GM12878 (cell line): ENCODE measurements around the gene CCDC150. TPM values are rescaled to one million over a fixed set of nuclear protein-coding genes. Genes with fewer than 3 reads are reported as not detected.

Experiments used
- ATAC-seq: fragments of 200-7000 bp; cut with Tn5 transposase; 3 replicates; pipeline ENCODE4 v1.9.1; 2020; ENCODE audit warnings: mild to moderate bottlenecking, moderate library complexity
- BruUV-seq: library from RNA; stranded (reverse); fragments of 400-500 nt; replicated peaks from 2 replicates; lab custom pipeline; 2021; lab: Mats Ljungman, UMichigan
- CTCF ChIA-PET: fragments of 300-600 bp; sonication (Branson Sonifier 250); formaldehyde crosslinking; extraction: SDS; loops from one replicate; lab custom pipeline; 2021; ENCODE audit warnings: inconsistent platforms; lab: Yijun Ruan, JAX
- POLR2A ChIA-PET: fragments of 350-600 bp; formaldehyde crosslinking; extraction: SDS; loops from one replicate; lab custom pipeline; 2021; ENCODE audit warnings: inconsistent platforms; lab: Charles Lee
- RAD21 ChIA-PET: fragments of 300-600 bp; sonication (Branson Sonifier 250); formaldehyde crosslinking; loops from one replicate; lab custom pipeline; 2023; ENCODE audit warnings: antibody characterized with exemption; ENCODE audit not compliant: unreplicated experiment; lab: Charles Lee
- SMC1A ChIA-PET: fragments of 300-600 bp; sonication (Branson Sonifier 250); formaldehyde crosslinking; loops from one replicate; lab custom pipeline; 2023; ENCODE audit not compliant: unreplicated experiment, uncharacterized antibody; lab: Charles Lee
- DNase-seq: peaks from one replicate; pipeline ENCODE4 v3.0.0-alpha.2; 2011; ENCODE audit warnings: low read depth, low spot score
- FAIRE-seq: peaks from 3 replicates; lab custom pipeline; 2011; peaks lifted over from hg19 to GRCh38; lab: Jason Lieb, UNC
- H2AFZ ChIP-seq: 2 replicates; pipeline ENCODE4 v1.6.0; 2011; ENCODE audit warnings: low read depth, low read length, control low read depth; ENCODE audit not compliant: control insufficient read depth
- H3K27ac ChIP-seq: 2 replicates; pipeline ENCODE4 v1.5.1; 2011; ENCODE audit warnings: control low read depth; ENCODE audit not compliant: control insufficient read depth, insufficient read depth
- H3K27me3 ChIP-seq, 2 experiments: replicated peaks in 1 of 2; 2 replicates each; pipeline versions ENCODE4 v1.6.0 to v1.6.1; 2011; ENCODE audit warnings: low read length in 1 of 2; ENCODE audit not compliant: control insufficient read depth in 2 of 2, insufficient read depth in 2 of 2
- H3K36me3 ChIP-seq, 2 experiments: 2 replicates each; pipeline ENCODE4 v1.5.1; 2011; ENCODE audit warnings: low read length in 1 of 2; ENCODE audit not compliant: control insufficient read depth in 2 of 2, insufficient read depth in 2 of 2
- H3K4me1 ChIP-seq: 2 replicates; pipeline ENCODE4 v1.6.1; 2011; ENCODE audit warnings: mild to moderate bottlenecking, low read length, moderate library complexity, mixed read lengths; ENCODE audit not compliant: control insufficient read depth, insufficient read depth
- H3K4me2 ChIP-seq: 2 replicates; pipeline ENCODE4 v1.6.0; 2011; ENCODE audit warnings: control low read depth; ENCODE audit not compliant: control insufficient read depth, insufficient read depth
- H3K4me3 ChIP-seq: fragments of 200-600 bp; sonication (generic); 2 replicates; pipeline ENCODE4 v1.5.1; 2016
- H3K79me2 ChIP-seq: 2 replicates; pipeline ENCODE4 v1.6.0; 2011; ENCODE audit warnings: low read length; ENCODE audit not compliant: control insufficient read depth, insufficient read depth
- H3K9ac ChIP-seq: 2 replicates; pipeline ENCODE4 v1.8.0; 2011; ENCODE audit warnings: low read length, control low read depth, mixed read lengths; ENCODE audit not compliant: control insufficient read depth, insufficient read depth
- H3K9me3 ChIP-seq: replicated peaks from 3 replicates; pipeline ENCODE4 v1.5.1; 2011; ENCODE audit warnings: mild to moderate bottlenecking, low read length; ENCODE audit not compliant: control insufficient read depth, insufficient read depth
- H4K20me1 ChIP-seq: 2 replicates; pipeline ENCODE4 v1.6.0; 2011; ENCODE audit not compliant: control insufficient read depth, insufficient read depth
- CHD1 ChIP-seq: IDR thresholded peaks from 2 replicates; pipeline ENCODE4 v1.6.1; 2012; ENCODE audit warnings: low read depth, low read length, improper control_type of control experiment
- CREB1 ChIP-seq: IDR thresholded peaks from 2 replicates; pipeline ENCODE4 v1.6.1; 2012; ENCODE audit warnings: low read depth, mild to moderate bottlenecking, inconsistent platforms
- EED ChIP-seq: sonication (generic); IDR thresholded peaks from 2 replicates; pipeline ENCODE4 v1.6.1; 2016; ENCODE audit warnings: antibody characterized with exemption, low read depth
- LARP7 ChIP-seq: fragments of 450-650 bp; IDR thresholded peaks from 2 replicates; pipeline ENCODE4 v1.6.1; 2017; ENCODE audit warnings: mild to moderate bottlenecking
- POLR2A ChIP-seq: IDR thresholded peaks from 2 replicates; pipeline ENCODE4 v1.6.1; 2011; ENCODE audit warnings: low read depth, mild to moderate bottlenecking, low read length
- POLR2AphosphoS2 ChIP-seq: IDR thresholded peaks from 2 replicates; pipeline ENCODE4 v1.6.1; 2011; ENCODE audit warnings: low read depth, mild to moderate bottlenecking, low read length, improper control_type of control experiment, moderate library complexity
- SREBF1 ChIP-seq: IDR thresholded peaks from 2 replicates; pipeline ENCODE4 v1.6.1; 2012; ENCODE audit warnings: mild to moderate bottlenecking, low read length
- TBL1XR1 ChIP-seq: IDR thresholded peaks from 2 replicates; pipeline ENCODE4 v1.6.1; 2012; ENCODE audit warnings: low read depth, low read length, improper control_type of control experiment
- WRNIP1 ChIP-seq: IDR thresholded peaks from 2 replicates; pipeline ENCODE4 v1.6.1; 2011; ENCODE audit warnings: low read depth, low read length, improper control_type of control experiment, borderline replicate concordance
- ZNF384 ChIP-seq: IDR thresholded peaks from 2 replicates; pipeline ENCODE4 v1.6.1; 2012; ENCODE audit warnings: low read depth, mild to moderate bottlenecking, low read length, improper control_type of control experiment, borderline replicate concordance
- ZZZ3 ChIP-seq: IDR thresholded peaks from 2 replicates; pipeline ENCODE4 v1.6.1; 2011; ENCODE audit warnings: low read depth; ENCODE audit not compliant: control insufficient read depth, insufficient read length
- WGBS: methylation state at CpG from one replicate; pipeline ENCODE4 v1.1.6; 2016; ENCODE audit warnings: low lambda C conversion rate; ENCODE audit not compliant: insufficient replicate concordance, insufficient coverage; ENCODE audit errors: missing lambda C conversion rate; 5-methylcytosine and 5-hydroxymethylcytosine counted together
- in situ Hi-C: fragments of 300-500 bp; cut with MboI; formaldehyde crosslinking; loops from 9 replicates; pipeline ENCODE4 v1.14.3; 2018; ENCODE audit warnings: mixed read lengths
- intact Hi-C: fragments of 100-400 bp; cut with micrococcal nuclease; formaldehyde crosslinking; loops from one replicate; pipeline ENCODE4 v1.14.2; 2022; ENCODE audit not compliant: unreplicated experiment
- polyA plus RNA-seq, 11 experiments: library from polyadenylated mRNA; depleted of rRNA in 4 of 11; unstranded in 6 of 11; stranded (reverse) in 5 of 11; fragments of >200 nt; fragmentation: Nextera tagmentation in 4 of 11; fragmentation: Illumina TruSeq in 1 of 11; extraction: Ambion mirVana in 4 of 11; extraction: Trizol in 1 of 11; gene quantifications; 1 replicate in 1 of 11; 2 replicates in 10 of 11; pipeline versions ENCODE4 v1.2.1 to v1.2.3, GENCODE V29; 2011 to 2016; ENCODE audit warnings: inconsistent platforms in 2 of 11, missing spikeins in 2 of 11, low read depth in 1 of 11
- total RNA-seq, 4 experiments: library from RNA; depleted of rRNA in 3 of 4; stranded (reverse); fragments of >200 nt in 3 of 4; fragmentation: Illumina TruSeq in 1 of 4; extraction: Trizol in 1 of 4; gene quantifications; 2 replicates each; pipeline versions ENCODE4 v1.2.1 to v1.2.3, GENCODE V29; 2013 to 2021
- TF ChIP-seq, protein P1 (sequence below): fragments of 450-650 bp; IDR thresholded peaks from 2 replicates; pipeline ENCODE4 v1.6.1; 2017; ENCODE audit warnings: mild to moderate bottlenecking, low read depth, inconsistent platforms; ENCODE audit not compliant: poor library complexity, severe bottlenecking

The CCDC150 gene
- total and polyA plus RNA-seq, 10 of the 15 experiments (the other 5 are each of a cell fraction or from before 2014, with no cell fraction given) = 11.6 to 27.7 (median 19.6) TPM

DNA sequence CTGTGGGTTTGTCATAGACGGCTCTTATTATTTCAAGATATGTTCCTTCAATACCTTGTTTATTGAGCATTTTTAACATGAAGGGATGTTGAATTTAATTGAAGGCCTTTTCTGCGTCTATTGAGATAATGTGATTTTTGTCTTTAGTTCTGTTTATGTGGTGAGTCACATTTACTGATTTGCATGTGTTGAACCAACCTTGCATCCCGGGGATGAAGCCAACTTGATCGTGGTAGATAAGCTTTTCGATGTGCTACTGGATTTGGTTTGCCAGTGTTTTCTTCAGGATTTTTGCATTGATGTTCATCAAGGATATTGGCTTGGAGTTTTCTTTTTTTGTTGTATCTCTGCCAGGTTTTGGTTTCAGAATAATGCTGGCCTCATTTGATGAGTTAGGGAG, 99.5 kb downstream of the CCDC150 start:
- no peak overlapping the region for H3K9ac ChIP-seq
- H3K79me2 ChIP-seq = no peaks in the 10 kb centered on the region
- intact Hi-C loops = no loop called here
- no peak overlapping the region for H3K4me3 ChIP-seq
- peaks cover 0 to 6% of the 10 kb centered on the region in 2 experiments; a peak in 2 of 4 replicates for H3K36me3 ChIP-seq
- no peak overlapping the region for H3K27ac ChIP-seq
- in situ Hi-C loops = no loop called here
- no peaks in the 10 kb centered on the region for H3K4me1 ChIP-seq
- ChIA-PET POLR2A (no interaction called here), RAD21 (interaction anchor here (0.6 kb wide), 1 partner anchor 373 kb away, joined by 3 read pairs; no protein-coding TSS in a partner anchor), CTCF (interaction anchor here (1.0 to 4.4 kb wide), 2 partner anchors 9 to 12 kb away, joined by 4 to 31 read pairs; no protein-coding TSS in a partner anchor), SMC1A (interaction anchor here (0.9 to 1.5 kb wide), 2 partner anchors 10 to 101 kb away, joined by 3 read pairs; no protein-coding TSS in a partner anchor)
- TF ChIP-seq SREBF1 (no peak), EED (no peak), LARP7 (no peak), ZNF384 (no peak), POLR2AphosphoS2 (no peak), POLR2A (no peak), ZZZ3 (no peak), TBL1XR1 (no peak), CHD1 (no peak), WRNIP1 (no peak), CREB1 (no peak)
- TF ChIP-seq, protein P1, sequence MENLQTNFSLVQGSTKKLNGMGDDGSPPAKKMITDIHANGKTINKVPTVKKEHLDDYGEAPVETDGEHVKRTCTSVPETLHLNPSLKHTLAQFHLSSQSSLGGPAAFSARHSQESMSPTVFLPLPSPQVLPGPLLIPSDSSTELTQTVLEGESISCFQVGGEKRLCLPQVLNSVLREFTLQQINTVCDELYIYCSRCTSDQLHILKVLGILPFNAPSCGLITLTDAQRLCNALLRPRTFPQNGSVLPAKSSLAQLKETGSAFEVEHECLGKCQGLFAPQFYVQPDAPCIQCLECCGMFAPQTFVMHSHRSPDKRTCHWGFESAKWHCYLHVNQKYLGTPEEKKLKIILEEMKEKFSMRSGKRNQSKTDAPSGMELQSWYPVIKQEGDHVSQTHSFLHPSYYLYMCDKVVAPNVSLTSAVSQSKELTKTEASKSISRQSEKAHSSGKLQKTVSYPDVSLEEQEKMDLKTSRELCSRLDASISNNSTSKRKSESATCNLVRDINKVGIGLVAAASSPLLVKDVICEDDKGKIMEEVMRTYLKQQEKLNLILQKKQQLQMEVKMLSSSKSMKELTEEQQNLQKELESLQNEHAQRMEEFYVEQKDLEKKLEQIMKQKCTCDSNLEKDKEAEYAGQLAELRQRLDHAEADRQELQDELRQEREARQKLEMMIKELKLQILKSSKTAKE = no peak
- no peak overlapping the region for H2AFZ ChIP-seq
- ATAC-seq (no peak), DNase-seq (no peak), FAIRE-seq (no peak)
- H3K4me2 ChIP-seq = no peak overlapping the region
- WGBS = 100% methylated on average over 5 of the region's 5 CpGs
- H3K9me3 ChIP-seq = peaks cover 2% of the 10 kb centered on the region; the same call in 2 of the 3 replicates
- no TSS peak for BruUV-seq
- no peaks in the 10 kb centered on the region for H3K27me3 ChIP-seq
- no peaks in the 10 kb centered on the region for H4K20me1 ChIP-seq
